Measurements from ENCODE around the gene OLIG3. TPM values are rescaled to one million over a fixed set of nuclear protein-coding genes. Genes with fewer than 3 reads are reported as not detected.

Gene OLIG3
- total RNA-seq, 1 donor from 2014 or later = not detected

GRCh38 chr6:137467211-137467610 lies 27.0 kb downstream of the OLIG3 start:
- TF ChIP-seq CTCF (conservative IDR thresholded peaks at IDR 0.05; ENCODE audit: low read depth, low read length) = no peak
- no peak overlapping the region for H3K4me3 ChIP-seq (ENCODE audit: low read depth, low read length)
- DNase-seq (ENCODE audit: low read depth) = no peak

GRCh38 chr6:137465378-137466009 lies 28.7 kb downstream of the OLIG3 start:
- DNase-seq (ENCODE audit: low read depth) = no peak

GRCh38 chr6:137452333-137452894 lies 41.8 kb downstream of the OLIG3 start:
- no peak for TF ChIP-seq CTCF (conservative IDR thresholded peaks at IDR 0.05; ENCODE audit: low read depth, low read length)
- no peak for DNase-seq (ENCODE audit: low read depth)
- H3K4me3 ChIP-seq (ENCODE audit: low read depth, low read length) = no peak overlapping the region

More at GRCh38 chr6:137465378-137466009, 28.7 kb downstream of the OLIG3 start:
- no peak overlapping the region for H3K4me3 ChIP-seq (ENCODE audit: low read depth, low read length)
- TF ChIP-seq CTCF (conservative IDR thresholded peaks at IDR 0.05; ENCODE audit: low read depth, low read length) = no peak

GRCh38 chr6:137443901-137444300 lies 50.3 kb downstream of the OLIG3 start:
- no peak overlapping the region for H3K4me3 ChIP-seq (ENCODE audit: low read depth, low read length)
- DNase-seq (ENCODE audit: low read depth) = no peak
- no peak for TF ChIP-seq CTCF (conservative IDR thresholded peaks at IDR 0.05; ENCODE audit: low read depth, low read length)
